H1 (cell line): ENCODE measurements around the gene CNIH1. TPM values are rescaled to one million over a fixed set of nuclear protein-coding genes. Genes with fewer than 3 reads are reported as not detected.

ENCODE experiments used
- CTCF ChIA-PET: fragments of 300-600 bp; sonication (Branson Sonifier 250); formaldehyde crosslinking; loops from one replicate; lab custom pipeline; 2021; ENCODE audit not compliant: partially characterized antibody; lab: Charles Lee
- POLR2A ChIA-PET: fragments of 300-600 bp; sonication (Branson Sonifier 250); formaldehyde crosslinking; loops from one replicate; lab custom pipeline; 2021; ENCODE audit warnings: inconsistent platforms; ENCODE audit not compliant: partially characterized antibody; lab: Charles Lee
- DNase-seq, 2 experiments: peaks; one replicate each; pipeline versions ENCODE4 v3.0.0 to v3.0.0-alpha.2; 2010 to 2022; ENCODE audit warnings: low spot score in 2 of 2, low read depth in 1 of 2, mixed read lengths in 1 of 2
- FAIRE-seq: peaks from 2 replicates; lab custom pipeline; 2011; peaks lifted over from hg19 to GRCh38; lab: Jason Lieb, UNC
- H2AFZ ChIP-seq: 2 replicates; pipeline ENCODE4 v1.8.1; 2012; ENCODE audit warnings: low read length, inconsistent platforms
- H2AK5ac ChIP-seq: 2 replicates; pipeline ENCODE4 v1.6.1; 2013; ENCODE audit warnings: low read depth, low read length
- H2BK120ac ChIP-seq: replicated peaks from 2 replicates; pipeline ENCODE3; 2013; ENCODE audit warnings: low read depth, low read length, inconsistent platforms
- H2BK12ac ChIP-seq: 2 replicates; pipeline ENCODE4 v1.6.1; 2013; ENCODE audit warnings: low read depth, low read length
- H2BK15ac ChIP-seq: 2 replicates; pipeline ENCODE4 v1.6.1; 2013; ENCODE audit warnings: low read length
- H2BK20ac ChIP-seq: 2 replicates; pipeline ENCODE4 v1.6.1; 2013; ENCODE audit warnings: low read length
- H2BK5ac ChIP-seq: 2 replicates; pipeline ENCODE4 v1.6.1; 2013; ENCODE audit warnings: low read depth, low read length
- H3K14ac ChIP-seq: 2 replicates; pipeline ENCODE4 v1.6.1; 2013; ENCODE audit warnings: inconsistent platforms; ENCODE audit not compliant: insufficient read length
- H3K18ac ChIP-seq: 2 replicates; pipeline ENCODE4 v1.6.1; 2013; ENCODE audit warnings: low read length; ENCODE audit errors: extremely low read depth
- H3K23ac ChIP-seq: 2 replicates; pipeline ENCODE4 v1.6.1; 2013; ENCODE audit warnings: inconsistent platforms; ENCODE audit not compliant: insufficient read length
- H3K23me2 ChIP-seq: 2 replicates; pipeline ENCODE4 v1.6.1; 2013; ENCODE audit warnings: low read depth, low read length
- H3K27ac ChIP-seq: 2 replicates; pipeline ENCODE4 v1.6.1; 2011; ENCODE audit warnings: low read depth, low read length, inconsistent platforms
- H3K27me3 ChIP-seq, 4 experiments: replicated peaks in 1 of 4; 1 replicate in 1 of 4; 2 replicates in 3 of 4; pipeline versions ENCODE4 v1.6.1 to v1.8.1; 2011 to 2013; ENCODE audit warnings: low read length in 3 of 4, mild to moderate bottlenecking in 3 of 4, inconsistent platforms in 2 of 4, mixed read lengths in 2 of 4, moderate library complexity in 1 of 4; ENCODE audit not compliant: control insufficient read depth in 3 of 4, insufficient read depth in 3 of 4; ENCODE audit errors: extremely low read depth in 1 of 4
- H3K36me3 ChIP-seq, 4 experiments: 2 replicates each; pipeline versions ENCODE4 v1.6.1 to v1.8.1; 2011 to 2013; ENCODE audit warnings: mild to moderate bottlenecking in 4 of 4, low read length in 3 of 4, moderate library complexity in 2 of 4, control low read depth in 1 of 4, inconsistent platforms in 1 of 4; ENCODE audit not compliant: insufficient read depth in 4 of 4, control insufficient read depth in 2 of 4
- H3K4ac ChIP-seq: replicated peaks from 2 replicates; pipeline ENCODE3; 2013; ENCODE audit warnings: low read length, low read depth, mixed read lengths, inconsistent platforms; ENCODE audit not compliant: insufficient read length
- H3K4me1 ChIP-seq, 4 experiments: replicated peaks in 1 of 4; 1 replicate in 1 of 4; 2 replicates in 3 of 4; pipeline versions ENCODE4 v1.6.1 to v1.8.1; 2011 to 2013; ENCODE audit warnings: low read length in 3 of 4, inconsistent platforms in 2 of 4, mixed read lengths in 1 of 4; ENCODE audit not compliant: insufficient read depth in 4 of 4, control insufficient read depth in 3 of 4
- H3K4me2 ChIP-seq, 2 experiments: 2 replicates each; pipeline versions ENCODE4 v1.6.1 to v1.8.1; 2011 to 2013; ENCODE audit warnings: low read depth in 2 of 2, low read length in 2 of 2, control low read depth in 1 of 2, inconsistent platforms in 1 of 2, mild to moderate bottlenecking in 1 of 2; ENCODE audit not compliant: insufficient read depth in 1 of 2
- H3K4me3 ChIP-seq, 4 experiments: fragments of 200-600, 300-600 bp in 1 of 4; sonication (generic), shearing (Covaris generic), sonication (Bioruptor Twin) in 1 of 4; 2 replicates each; pipeline versions ENCODE4 v1.5.1 to v1.8.1; 2011 to 2016; ENCODE audit warnings: low read length in 4 of 4, low read depth in 3 of 4, control low read depth in 2 of 4, inconsistent platforms in 2 of 4, mild to moderate bottlenecking in 2 of 4, mixed read lengths in 1 of 4, moderate library complexity in 1 of 4; ENCODE audit not compliant: insufficient read depth in 2 of 4; ENCODE audit errors: extremely low read depth in 1 of 4
- H3K56ac ChIP-seq: replicated peaks from 2 replicates; pipeline ENCODE3; 2013; ENCODE audit warnings: low read depth, mild to moderate bottlenecking, mixed read lengths, low read length, inconsistent platforms; ENCODE audit not compliant: insufficient read length
- H3K79me1 ChIP-seq: 2 replicates; pipeline ENCODE4 v1.6.1; 2013; ENCODE audit warnings: low read depth, low read length, control low read depth
- H3K79me2 ChIP-seq, 2 experiments: 2 replicates each; pipeline versions ENCODE4 v1.6.1 to v1.8.1; 2012 to 2013; ENCODE audit warnings: low read length in 2 of 2, mild to moderate bottlenecking in 2 of 2, inconsistent platforms in 1 of 2; ENCODE audit not compliant: insufficient read depth in 2 of 2, control insufficient read depth in 1 of 2
- H3K9ac ChIP-seq, 4 experiments: replicated peaks in 1 of 4; 1 replicate in 1 of 4; 2 replicates in 3 of 4; pipeline versions ENCODE4 v1.6.1 to v1.8.1; 2011 to 2013; ENCODE audit warnings: low read depth in 3 of 4, low read length in 3 of 4, control low read depth in 2 of 4, mild to moderate bottlenecking in 2 of 4, moderate library complexity in 2 of 4, inconsistent platforms in 1 of 4; ENCODE audit errors: extremely low read depth in 1 of 4
- H3K9me3 ChIP-seq, 2 experiments: 2 replicates each; pipeline versions ENCODE4 v1.6.1 to v1.8.1; 2012 to 2013; ENCODE audit warnings: mild to moderate bottlenecking in 2 of 2, moderate library complexity in 2 of 2, control low read depth in 1 of 2, inconsistent platforms in 1 of 2, low read depth in 1 of 2, low read length in 1 of 2, mixed read lengths in 1 of 2; ENCODE audit not compliant: insufficient read depth in 2 of 2
- H4K20me1 ChIP-seq, 2 experiments: replicated peaks in 1 of 2; 2 replicates each; pipeline versions ENCODE3 to v1.8.1; 2011 to 2013; ENCODE audit warnings: inconsistent platforms in 2 of 2, low read length in 2 of 2, mild to moderate bottlenecking in 1 of 2; ENCODE audit not compliant: insufficient read depth in 2 of 2, control insufficient read depth in 1 of 2
- H4K5ac ChIP-seq: 2 replicates; pipeline ENCODE4 v1.6.1; 2013; ENCODE audit warnings: low read length, low read depth, mixed read lengths, inconsistent platforms; ENCODE audit not compliant: insufficient read length
- H4K8ac ChIP-seq: 2 replicates; pipeline ENCODE4 v1.8.0; 2013; ENCODE audit warnings: mild to moderate bottlenecking, moderate library complexity, low read length, inconsistent platforms; ENCODE audit not compliant: insufficient read depth; ENCODE audit errors: extremely low read depth
- H4K91ac ChIP-seq: replicated peaks from 2 replicates; pipeline ENCODE3; 2013; ENCODE audit warnings: low read length, mixed read lengths, inconsistent platforms; ENCODE audit not compliant: insufficient read length
- BCL11A ChIP-seq, 2 experiments: IDR thresholded peaks; one replicate each; pipeline ENCODE4 v1.6.1; 2011; ENCODE audit warnings: low read depth in 2 of 2, low read length in 2 of 2, mild to moderate bottlenecking in 2 of 2
- CTCF ChIP-seq, 3 experiments: IDR thresholded peaks; 1 replicate in 2 of 3; 2 replicates in 1 of 3; pipeline versions ENCODE4 v1.5.1 to v1.6.1; 2011; ENCODE audit warnings: low read length in 3 of 3, mild to moderate bottlenecking in 3 of 3, inconsistent platforms in 2 of 3, low read depth in 1 of 3, moderate library complexity in 1 of 3; ENCODE audit not compliant: insufficient read depth in 1 of 3; ENCODE audit errors: control extremely low read depth in 1 of 3
- EP300 ChIP-seq, 2 experiments: IDR thresholded peaks; 1 replicate in 1 of 2; 2 replicates in 1 of 2; pipeline ENCODE4 v1.6.1; 2011 to 2012; ENCODE audit warnings: low read depth in 2 of 2, low read length in 2 of 2, mild to moderate bottlenecking in 2 of 2, borderline replicate concordance in 1 of 2, inconsistent platforms in 1 of 2, moderate library complexity in 1 of 2
- NANOG ChIP-seq: IDR thresholded peaks from 2 replicates; pipeline ENCODE4 v1.6.1; 2011; ENCODE audit warnings: low read length, low read depth, mild to moderate bottlenecking, inconsistent platforms; ENCODE audit not compliant: insufficient read depth, poor library complexity, severe bottlenecking
- NRF1 ChIP-seq: IDR thresholded peaks from 2 replicates; pipeline ENCODE4 v1.6.1; 2011; ENCODE audit warnings: mild to moderate bottlenecking, low read depth, low read length, improper control_type of control experiment
- SRF ChIP-seq: IDR thresholded peaks from 2 replicates; pipeline ENCODE4 v1.6.1; 2011; ENCODE audit warnings: mild to moderate bottlenecking, low read depth, low read length, moderate library complexity
- TBP ChIP-seq: IDR thresholded peaks from 2 replicates; pipeline ENCODE4 v1.6.1; 2011; ENCODE audit warnings: low read depth, low read length, improper control_type of control experiment
- TCF12 ChIP-seq: IDR thresholded peaks from 2 replicates; pipeline ENCODE4 v1.6.1; 2011; ENCODE audit warnings: low read depth, mild to moderate bottlenecking, low read length
- ZNF274 ChIP-seq: IDR thresholded peaks from 2 replicates; pipeline ENCODE4 v1.7.0; 2012; ENCODE audit warnings: low read length, borderline replicate concordance; ENCODE audit errors: extremely low read depth
- WGBS, 2 experiments: shearing (Covaris generic) in 1 of 2; methylation state at CpG; one replicate each; pipeline versions ENCODE4 v1.1.6 to v1.1.7; 2013 to 2015; ENCODE audit warnings: low lambda C conversion rate in 2 of 2, mixed read lengths in 2 of 2, inconsistent platforms in 1 of 2, low coverage in 1 of 2, missing lambda C conversion rate in 1 of 2; ENCODE audit not compliant: insufficient replicate concordance in 2 of 2, insufficient coverage in 1 of 2, insufficient read length in 1 of 2; ENCODE audit errors: extremely low coverage in 1 of 2, missing lambda C conversion rate in 1 of 2; 5-methylcytosine and 5-hydroxymethylcytosine counted together
- polyA plus RNA-seq, 7 experiments: library from polyadenylated mRNA; depleted of rRNA in 3 of 7; stranded (reverse) in 5 of 7; unstranded in 2 of 7; fragments of >200 nt in 5 of 7; fragments of 200-250 nt in 2 of 7; gene quantifications; 1 replicate in 5 of 7; 2 replicates in 1 of 7; 4 replicates in 1 of 7; pipeline versions ENCODE4 v1.2.1 to v1.2.3, GENCODE V29; 2011 to 2013; ENCODE audit warnings: missing spikeins in 2 of 7, mixed read lengths in 2 of 7
- total RNA-seq: library from RNA; stranded (reverse); fragmentation: NEBNext Ultra II Directional; extraction: Animal tissue kit (Norgen Biotek cat#: 25700); gene quantifications from 2 replicates; pipeline ENCODE4 v1.2.1, GENCODE V29; 2021

Gene CNIH1
- total and polyA plus RNA-seq, 2 of the 8 experiments (the other 6 are each of a cell fraction or from before 2014, with no cell fraction given): 119 to 333 TPM

GRCh38 chr14:54443981-54444380, 2.8 kb upstream of the CNIH1 start:
- no peak overlapping the region for H2AK5ac ChIP-seq
- no peaks in the 10 kb centered on the region for H3K9me3 ChIP-seq
- no peak overlapping the region for H3K14ac ChIP-seq
- no peak overlapping the region for H3K27ac ChIP-seq
- no peak overlapping the region for H2BK120ac ChIP-seq
- no peaks in the 10 kb centered on the region for H3K79me1 ChIP-seq
- no peak overlapping the region for H3K56ac ChIP-seq
- H4K5ac ChIP-seq: no peak overlapping the region
- H4K20me1 ChIP-seq: peaks cover 0 to 2% of the 10 kb centered on the region in 2 experiments
- CTCF ChIA-PET: interaction anchor here (0.7 to 3.2 kb wide), 7 partner anchors 9 to 77 kb away, joined by 3 to 9 read pairs (median 3); partner anchors contain the start of gene GMFB
- 96% methylated on average over 18 of the region's 18 CpGs; no CpG with 5 or more reads in 1 of the 2 experiments for WGBS, 2 experiments
- H3K4ac ChIP-seq: no peak overlapping the region
- DNase-seq (no peak), FAIRE-seq (no peak)
- no peak overlapping the region for H3K4me2 ChIP-seq
- H3K9ac ChIP-seq: no peak overlapping the region
- H2BK5ac ChIP-seq: no peak overlapping the region
- no peak overlapping the region for H4K91ac ChIP-seq
- no peak overlapping the region for H4K8ac ChIP-seq
- POLR2A ChIA-PET: interaction anchor here (0.6 to 0.9 kb wide), 2 partner anchors 28 to 76 kb away, joined by 3 read pairs; no protein-coding TSS in a partner anchor
- no peak overlapping the region for H2BK20ac ChIP-seq
- no peak overlapping the region for H2BK12ac ChIP-seq
- no peak overlapping the region for H2BK15ac ChIP-seq
- H3K23me2 ChIP-seq: no peaks in the 10 kb centered on the region; the same call in 1 of the 2 replicates
- no peak overlapping the region for H3K18ac ChIP-seq
- no peaks in the 10 kb centered on the region for H3K36me3 ChIP-seq
- no peaks in the 10 kb centered on the region for H3K4me1 ChIP-seq
- H2AFZ ChIP-seq: no peak overlapping the region
- no peaks in the 10 kb centered on the region for H3K27me3 ChIP-seq
- H3K4me3 ChIP-seq: no peak overlapping the region
- H3K23ac ChIP-seq: no peak overlapping the region
- peaks cover 10 to 17% of the 10 kb centered on the region in 2 experiments for H3K79me2 ChIP-seq
- TF ChIP-seq CTCF (IDR thresholded peaks at IDR 0.05; ENCODE audit: control extremely low read depth in 1 of 3, insufficient read depth in 1 of 3, low read depth in 1 of 3, low read length in 3 of 3): no peak
- TF ChIP-seq BCL11A (IDR thresholded peaks at IDR 0.05; ENCODE audit: low read depth in 2 of 2, low read length in 2 of 2): no peak
- TF ChIP-seq NRF1: no peak
- TF ChIP-seq TBP: no peak
- no peak for TF ChIP-seq SRF
- no peak for TF ChIP-seq ZNF274
- no peak for TF ChIP-seq NANOG
- TF ChIP-seq EP300 (IDR thresholded peaks at IDR 0.05; ENCODE audit: borderline replicate concordance in 1 of 2, low read depth in 2 of 2, low read length in 2 of 2): no peak
- no peak for TF ChIP-seq TCF12
